Astrocyte (in vitro differentiated cells and primary cell): Measurements from ENCODE around the gene SOX5. TPM values are rescaled to one million over a fixed set of nuclear protein-coding genes. Genes with fewer than 3 reads are reported as not detected.

Experiments used
- DNase-seq: peaks from one replicate; pipeline ENCODE4 v3.0.0-alpha.2; 2010; ENCODE audit warnings: low read depth
- FAIRE-seq: peaks from 2 replicates; lab custom pipeline; 2011; peaks lifted over from hg19 to GRCh38; lab: Jason Lieb, UNC
- H2AFZ ChIP-seq: 2 replicates; pipeline ENCODE4 v1.6.0; 2012; ENCODE audit warnings: low read depth, low read length, inconsistent platforms
- H3K27ac ChIP-seq: 2 replicates; pipeline ENCODE4 v1.5.1; 2011; ENCODE audit warnings: low read depth, low read length, inconsistent platforms
- H3K27me3 ChIP-seq: 2 replicates; pipeline ENCODE4 v1.6.0; 2011; ENCODE audit warnings: low read length, inconsistent platforms; ENCODE audit not compliant: insufficient read depth
- H3K36me3 ChIP-seq: 2 replicates; pipeline ENCODE4 v1.5.1; 2011; ENCODE audit warnings: low read length, inconsistent platforms; ENCODE audit not compliant: insufficient read depth
- H3K4me1 ChIP-seq: 2 replicates; pipeline ENCODE4 v1.5.1; 2011; ENCODE audit warnings: low read length, inconsistent platforms; ENCODE audit not compliant: insufficient read depth
- H3K4me2 ChIP-seq: 2 replicates; pipeline ENCODE4 v1.6.0; 2012; ENCODE audit warnings: low read length, inconsistent platforms
- H3K4me3 ChIP-seq: 2 replicates; pipeline ENCODE4 v1.5.1; 2011; ENCODE audit warnings: low read depth, mild to moderate bottlenecking, low read length, inconsistent platforms; ENCODE audit not compliant: insufficient read depth
- H3K79me2 ChIP-seq: 2 replicates; pipeline ENCODE4 v1.6.0; 2012; ENCODE audit warnings: mild to moderate bottlenecking, low read length, inconsistent platforms; ENCODE audit not compliant: insufficient read depth
- H3K9ac ChIP-seq: 2 replicates; pipeline ENCODE4 v1.6.0; 2012; ENCODE audit warnings: mild to moderate bottlenecking, low read length, inconsistent platforms
- H3K9me3 ChIP-seq: 2 replicates; pipeline ENCODE4 v1.5.1; 2012; ENCODE audit warnings: low read depth, mild to moderate bottlenecking, low read length, inconsistent platforms; ENCODE audit not compliant: insufficient read depth
- H4K20me1 ChIP-seq: 2 replicates; pipeline ENCODE4 v1.6.0; 2012; ENCODE audit warnings: low read length, inconsistent platforms; ENCODE audit not compliant: insufficient read depth
- H3K27ac Mint-ChIP-seq: one replicate; pipeline ENCODE4 v1.8.0; 2021; ENCODE audit warnings: mild to moderate bottlenecking, mixed read lengths; ENCODE audit not compliant: unreplicated experiment
- H3K27me3 Mint-ChIP-seq: one replicate; pipeline ENCODE4 v1.8.0; 2021; ENCODE audit warnings: low read depth, mixed read lengths; ENCODE audit not compliant: unreplicated experiment
- H3K36me3 Mint-ChIP-seq: one replicate; pipeline ENCODE4 v1.8.0; 2021; ENCODE audit warnings: low read depth, mixed read lengths; ENCODE audit not compliant: unreplicated experiment
- H3K4me1 Mint-ChIP-seq: one replicate; pipeline ENCODE4 v1.8.0; 2021; ENCODE audit warnings: low read depth, mixed read lengths; ENCODE audit not compliant: unreplicated experiment
- H3K4me3 Mint-ChIP-seq: one replicate; pipeline ENCODE4 v1.8.0; 2021; ENCODE audit warnings: mild to moderate bottlenecking, moderate library complexity, mixed read lengths; ENCODE audit not compliant: unreplicated experiment
- H3K9me3 Mint-ChIP-seq: one replicate; pipeline ENCODE4 v1.8.0; 2021; ENCODE audit warnings: mild to moderate bottlenecking, mixed read lengths; ENCODE audit not compliant: unreplicated experiment
- CTCF ChIP-seq: IDR thresholded peaks from 2 replicates; pipeline ENCODE4 v1.5.1; 2011; ENCODE audit warnings: low read depth, mild to moderate bottlenecking, inconsistent platforms, low read length, moderate library complexity; ENCODE audit not compliant: insufficient read depth
- EZH2 ChIP-seq: IDR thresholded peaks from 2 replicates; pipeline ENCODE4 v1.6.1; 2012; ENCODE audit warnings: mild to moderate bottlenecking, low read length, inconsistent platforms; ENCODE audit not compliant: insufficient read depth
- total RNA-seq: library from RNA; stranded (reverse); gene quantifications from 2 replicates; pipeline ENCODE4 v1.2.1, GENCODE V29; 2021

Gene SOX5
- total RNA-seq, 1 donor from 2014 or later: 13.7 TPM

GRCh38 chr12:23669691-23670090 is 279.8 kb downstream of the SOX5 start:
- H3K27me3 ChIP-seq: no peaks in the 10 kb centered on the region
- no peak overlapping the region for H3K4me3 ChIP-seq
- H3K27me3 Mint-ChIP-seq: no peaks in the 10 kb centered on the region
- no peaks in the 10 kb centered on the region for H4K20me1 ChIP-seq
- H3K9me3 ChIP-seq: no peaks in the 10 kb centered on the region
- H3K27ac ChIP-seq: no peak overlapping the region
- H3K9ac ChIP-seq: no peak overlapping the region
- H3K27ac Mint-ChIP-seq: no peak overlapping the region
- no peaks in the 10 kb centered on the region for H3K79me2 ChIP-seq
- H3K4me1 ChIP-seq: no peaks in the 10 kb centered on the region
- no peak for TF ChIP-seq CTCF
- no peak for TF ChIP-seq EZH2
- no peak overlapping the region for H3K4me3 Mint-ChIP-seq
- H3K4me1 Mint-ChIP-seq: no peaks in the 10 kb centered on the region
- no peaks in the 10 kb centered on the region for H3K36me3 Mint-ChIP-seq
- no peak overlapping the region for H2AFZ ChIP-seq
- DNase-seq (no peak), FAIRE-seq (no peak)
- H3K36me3 ChIP-seq: no peaks in the 10 kb centered on the region
- no peak overlapping the region for H3K4me2 ChIP-seq
- H3K9me3 Mint-ChIP-seq: no peaks in the 10 kb centered on the region

- Mint-ChIP-seq H3K36me3 (no peaks in the 10 kb centered on the region), H3K27ac (no peak overlapping the region), H3K4me3 (no peak overlapping the region), H3K27me3 (no peaks in the 10 kb centered on the region), H3K4me1 (peaks cover 2% of the 10 kb centered on the region), H3K9me3 (no peaks in the 10 kb centered on the region)
- no peak overlapping the region for H3K4me3 ChIP-seq
- H3K79me2 ChIP-seq: no peaks in the 10 kb centered on the region
- TF ChIP-seq CTCF (no peak), EZH2 (no peak)
- no peaks in the 10 kb centered on the region for H3K27me3 ChIP-seq
- H3K4me2 ChIP-seq: no peak overlapping the region
- no peak overlapping the region for H3K9ac ChIP-seq
- FAIRE-seq (no peak), DNase-seq (no peak)
- no peaks in the 10 kb centered on the region for H3K36me3 ChIP-seq
- no peak overlapping the region for H2AFZ ChIP-seq
- H3K27ac ChIP-seq: no peak overlapping the region
- H4K20me1 ChIP-seq: no peaks in the 10 kb centered on the region
- H3K4me1 ChIP-seq: no peaks in the 10 kb centered on the region
- H3K9me3 ChIP-seq: no peaks in the 10 kb centered on the region
Observed at GRCh38 chr12:23666866-23667265, 282.6 kb downstream of the SOX5 start.

GRCh38 chr12:23662966-23663365 is 286.5 kb downstream of the SOX5 start:
- Mint-ChIP-seq H3K27ac (no peak overlapping the region), H3K4me1 (peaks cover 2% of the 10 kb centered on the region), H3K27me3 (no peaks in the 10 kb centered on the region), H3K9me3 (no peaks in the 10 kb centered on the region), H3K36me3 (no peaks in the 10 kb centered on the region), H3K4me3 (no peak overlapping the region)
- Histone ChIP-seq H3K4me2 (no peak overlapping the region), H3K79me2 (no peaks in the 10 kb centered on the region), H3K4me1 (no peaks in the 10 kb centered on the region), H2AFZ (no peak overlapping the region), H3K27me3 (no peaks in the 10 kb centered on the region), H4K20me1 (no peaks in the 10 kb centered on the region), H3K27ac (no peak overlapping the region), H3K9me3 (no peaks in the 10 kb centered on the region), H3K36me3 (no peaks in the 10 kb centered on the region), H3K9ac (no peak overlapping the region), H3K4me3 (no peak overlapping the region)
- DNase-seq (no peak), FAIRE-seq (no peak)
- no peak for TF ChIP-seq CTCF
- TF ChIP-seq EZH2: no peak
